CD4-positive, alpha-beta T cell treated with Interleukin-1 beta for 1 hour (primary cell): ENCODE measurements around the gene ME1.
"Not testable (repeated sequence)": the region's sequence is repeated elsewhere in the genome, so short reads cannot be mapped to it uniquely, and the experiment has no call there.

ENCODE experiments used
- DNase-seq, 2 donors: peaks; one replicate each; pipeline ENCODE4 v3.0.0-alpha.2; 2020 to 2022

The ME1 gene

GRCh38 chr6:83352424-83353061, 78.3 kb downstream of the ME1 start:
- no peak for DNase-seq

GRCh38 chr6:83343121-83343520, 87.7 kb downstream of the ME1 start:
- no peak for DNase-seq

- DNase-seq: no peak
Measured at GRCh38 chr6:83341765-83342164, 89.1 kb downstream of the ME1 start.

DNA sequence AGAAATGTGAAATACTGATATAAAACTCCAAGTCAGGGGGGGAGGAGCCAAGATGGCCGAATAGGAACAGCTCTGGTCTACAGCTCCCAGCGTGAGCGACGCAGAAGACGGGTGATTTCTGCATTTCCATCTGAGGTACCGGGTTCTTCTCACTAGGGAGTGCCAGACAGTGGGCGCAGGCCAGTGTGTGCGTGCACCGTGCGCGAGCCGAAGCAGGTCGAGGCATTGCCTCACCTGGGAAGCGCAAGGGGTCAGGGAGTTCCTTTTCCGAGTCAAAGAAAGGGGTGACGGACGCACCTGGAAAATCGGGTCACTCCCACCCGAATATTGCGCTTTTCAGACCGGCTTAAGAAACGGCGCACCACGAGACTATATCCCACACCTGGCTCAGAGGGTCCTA, 96.9 kb downstream of the ME1 start:
- not testable (repeated sequence) for DNase-seq

GRCh38 chr6:83333500-83333899, 97.4 kb downstream of the ME1 start:
- DNase-seq: no peak

- no peak for DNase-seq
Measured at GRCh38 chr6:83314693-83315092, 116.2 kb downstream of the ME1 start.

DNA sequence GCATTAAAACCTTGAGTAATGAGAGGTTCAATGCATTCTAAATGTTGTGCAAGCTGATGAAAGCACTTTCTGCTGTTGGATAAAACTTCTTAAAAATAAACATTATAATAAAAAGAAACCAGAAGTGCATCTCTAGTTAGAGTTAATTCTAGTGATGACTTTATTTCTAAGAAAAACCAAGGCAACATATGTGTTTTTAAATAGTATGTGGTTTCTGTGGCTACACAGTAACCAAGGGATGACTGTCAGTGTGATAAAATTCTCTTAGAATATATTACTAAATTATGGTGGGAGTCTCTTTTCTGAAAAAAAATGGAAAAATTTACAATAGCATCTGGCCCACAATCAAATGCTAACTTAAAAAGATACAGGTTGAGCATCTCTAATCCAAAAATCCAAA, 117.0 kb downstream of the ME1 start:
- DNase-seq: no peak

- no peak for DNase-seq
Measured at GRCh38 chr6:83311231-83311630, 119.6 kb downstream of the ME1 start.

DNA sequence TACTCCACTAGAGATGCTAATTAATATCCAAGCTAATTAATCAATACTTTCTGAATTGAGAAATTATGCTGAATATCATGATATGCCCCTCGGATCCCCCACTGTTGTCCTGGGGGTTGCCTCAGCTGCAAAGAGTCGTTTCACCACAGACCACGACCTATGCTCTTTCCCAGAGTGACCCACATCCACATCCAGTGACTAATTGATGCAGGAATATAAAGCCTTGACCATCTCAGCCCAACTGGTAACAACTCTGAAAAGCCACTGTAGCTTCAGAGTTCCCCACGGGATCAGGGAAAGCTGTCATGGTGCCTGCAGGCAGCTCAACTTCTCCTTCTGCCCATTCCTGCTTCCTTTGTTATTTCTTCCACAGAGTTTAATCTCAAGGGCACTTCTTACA, 120.8 kb downstream of the ME1 start:
- no peak for DNase-seq

GRCh38 chr6:83309344-83309743, 121.5 kb downstream of the ME1 start:
- no peak for DNase-seq

- no peak for DNase-seq
Measured at GRCh38 chr6:83308833-83309232, 122.0 kb downstream of the ME1 start.

DNA sequence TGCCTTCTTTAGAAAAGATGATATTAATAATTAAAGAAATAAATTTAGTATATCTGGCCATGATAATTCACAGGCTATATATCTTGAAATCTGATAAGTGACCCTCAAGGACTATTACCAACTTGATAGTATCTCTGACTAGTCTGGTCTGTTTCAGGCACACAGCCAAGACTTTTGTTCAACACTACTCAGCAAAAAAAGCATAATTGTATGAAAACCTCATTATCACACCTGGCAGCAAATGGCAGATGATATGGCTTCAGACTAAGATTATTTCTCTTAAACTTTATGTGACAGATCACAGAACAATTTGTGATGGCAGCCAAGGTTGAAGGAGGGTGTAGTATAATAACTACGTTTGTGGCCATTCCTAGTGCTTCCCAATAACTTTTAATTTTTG, 123.0 kb downstream of the ME1 start:
- DNase-seq: no peak

GRCh38 chr6:83303426-83303825, 127.4 kb downstream of the ME1 start:
- no peak for DNase-seq

DNA sequence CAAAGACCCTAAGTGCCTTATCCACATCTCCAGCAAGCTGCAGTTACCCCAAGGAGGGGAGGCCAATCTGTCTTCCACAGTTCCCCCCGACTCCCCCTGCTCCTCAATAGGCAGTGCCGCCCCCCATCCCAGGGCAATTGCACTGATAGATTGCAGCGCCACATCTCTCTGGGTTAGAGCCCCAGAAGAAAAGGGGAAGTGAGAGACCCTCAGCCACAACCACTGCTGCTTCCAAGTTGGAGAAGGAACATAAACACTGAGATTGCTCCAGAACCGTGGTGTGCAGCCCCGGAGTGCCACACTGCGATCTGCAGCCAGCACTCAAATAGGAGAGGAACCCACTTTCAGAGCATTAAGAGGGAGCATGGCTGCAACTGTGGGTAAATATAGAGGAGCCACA, 136.2 kb downstream of the ME1 start:
- no peak for DNase-seq

- no peak for DNase-seq
Measured at GRCh38 chr6:83292900-83293843, 137.7 kb downstream of the ME1 start.

- not testable (repeated sequence) for DNase-seq
Measured at GRCh38 chr6:83287298-83287697, 143.6 kb downstream of the ME1 start.

- DNase-seq: no peak
Measured at GRCh38 chr6:83285917-83286316, 144.9 kb downstream of the ME1 start.

DNA sequence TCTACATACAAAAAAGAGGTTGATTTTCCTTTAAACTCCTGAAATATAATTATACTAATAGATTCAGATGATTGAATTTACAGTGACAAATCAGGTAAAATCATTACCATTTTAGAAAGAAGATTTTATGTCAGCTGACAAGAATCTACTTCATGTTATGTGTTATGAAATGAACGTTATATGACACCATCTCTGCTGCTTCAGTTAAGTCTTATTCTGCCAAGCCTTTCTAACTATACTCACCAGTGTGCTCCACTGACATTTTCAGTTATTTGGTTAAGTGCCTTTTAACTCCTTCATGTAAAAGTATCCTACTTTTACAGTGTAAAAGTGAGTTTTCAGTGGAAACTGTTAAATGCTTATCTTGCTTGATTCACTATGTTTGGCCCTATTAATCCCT, 157.3 kb downstream of the ME1 start:
- no peak for DNase-seq

DNA sequence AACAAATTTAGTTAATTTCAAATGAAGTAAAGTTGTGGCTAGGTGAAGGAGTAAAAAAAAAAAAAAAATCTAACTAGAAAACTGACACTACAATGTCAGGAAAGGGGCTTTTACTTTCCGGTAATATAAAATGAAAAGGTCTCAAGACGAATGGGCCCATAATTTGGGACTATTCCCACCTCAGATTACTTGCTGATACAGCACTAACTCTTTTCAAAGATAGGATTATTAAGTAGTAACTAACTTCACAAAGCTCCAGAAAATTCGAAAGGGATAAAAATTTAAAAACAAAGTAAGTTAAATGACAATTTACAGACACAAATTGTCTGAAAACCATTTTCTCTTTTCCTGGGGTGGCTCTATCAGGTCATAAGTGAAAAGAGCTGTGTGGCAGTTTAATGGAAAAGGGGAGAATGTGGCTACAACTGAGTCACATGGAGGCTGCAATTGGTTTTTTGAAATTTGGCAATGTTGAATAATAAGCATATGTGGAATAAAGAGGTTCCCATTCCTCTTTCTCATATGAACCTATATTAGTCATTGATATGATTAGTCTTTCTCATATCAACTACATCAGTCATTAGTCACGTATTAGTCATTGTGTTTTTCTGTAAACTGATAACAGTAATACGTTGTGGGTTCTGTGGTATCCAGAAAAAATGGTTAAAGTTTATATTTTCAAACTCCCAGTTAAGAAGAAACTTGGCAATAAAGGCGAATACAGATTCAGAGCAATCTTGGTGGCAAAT, 159.7 kb downstream of the ME1 start:
- DNase-seq: no peak

DNA sequence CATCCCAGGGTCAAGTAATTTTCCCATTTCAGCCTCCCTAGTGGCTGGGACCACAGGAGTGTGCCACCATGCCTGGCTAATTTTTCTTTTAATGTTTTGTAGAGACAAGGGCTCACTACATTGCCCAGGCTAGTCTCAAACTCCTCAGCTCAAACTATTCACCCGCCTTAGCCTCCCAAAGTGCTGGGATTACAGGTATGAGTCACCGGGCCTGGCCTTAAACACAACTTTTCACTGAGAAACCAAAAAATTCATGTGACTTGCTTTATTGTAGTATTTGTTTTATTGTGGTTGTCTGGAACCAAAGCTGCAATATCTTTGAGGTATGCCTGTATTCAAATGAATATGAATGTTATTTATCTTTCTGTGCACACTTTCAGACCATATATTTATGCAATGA, 165.5 kb downstream of the ME1 start:
- DNase-seq: no peak

DNA sequence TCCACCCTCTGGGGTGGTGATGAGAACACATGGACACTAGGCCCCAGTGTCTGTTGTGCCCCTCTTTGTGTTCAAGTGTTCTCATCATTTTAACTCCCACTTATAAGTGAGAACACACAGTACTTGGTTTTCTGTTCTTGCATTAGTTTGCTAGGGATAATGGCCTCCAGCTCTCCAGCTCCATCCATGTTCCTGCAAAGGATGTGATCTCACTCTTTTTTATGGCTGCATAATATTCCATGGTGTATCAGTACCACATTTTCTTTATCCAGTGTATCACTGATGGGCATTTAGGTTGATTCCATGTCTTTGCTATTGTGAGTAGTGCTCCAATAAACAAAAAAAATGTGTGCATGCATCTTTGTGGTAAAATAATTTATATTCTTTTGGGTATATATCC, 170.3 kb downstream of the ME1 start:
- no peak for DNase-seq

DNA sequence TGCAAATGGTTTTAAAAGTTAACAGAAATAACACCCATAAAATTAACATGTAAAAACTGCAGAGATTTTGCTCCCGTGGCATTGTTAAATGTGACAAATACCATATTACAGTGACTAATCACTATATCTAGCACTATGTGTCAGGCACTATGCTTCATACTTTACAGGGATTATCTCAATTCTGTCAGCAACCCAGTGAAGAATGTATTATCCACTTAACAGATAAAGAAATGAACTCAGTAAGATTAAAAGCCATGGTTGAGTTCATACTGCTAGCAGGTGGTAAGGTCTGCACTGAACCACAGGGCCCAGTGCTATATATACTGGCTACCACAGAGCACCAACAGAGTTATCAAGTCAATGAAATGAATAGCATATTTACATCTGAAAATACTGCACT, 172.3 kb downstream of the ME1 start:
- DNase-seq: no peak

DNA sequence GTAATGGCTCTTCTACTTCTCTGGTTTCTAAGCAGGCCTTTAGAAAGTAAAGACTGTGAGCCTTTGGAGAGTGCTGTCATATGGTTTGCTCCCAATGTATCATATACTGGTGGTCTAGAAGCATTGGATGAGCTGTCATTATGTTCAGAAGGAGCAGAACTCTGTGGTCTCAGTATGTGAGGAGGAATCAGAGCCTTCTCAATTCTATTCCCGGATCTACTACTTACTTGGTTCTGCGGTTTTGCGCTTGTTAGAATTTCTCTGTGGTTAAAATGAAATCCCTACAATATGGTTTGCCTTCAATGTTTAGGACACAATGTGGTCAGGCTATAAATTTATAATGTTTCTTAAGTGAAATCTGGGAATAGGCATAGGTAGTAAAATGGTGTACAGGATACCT, 173.1 kb downstream of the ME1 start:
- no peak for DNase-seq

GRCh38 chr6:83256719-83257118, 174.1 kb downstream of the ME1 start:
- DNase-seq: not testable (repeated sequence)
